Upper lobe of left lung (tissue), 6 donors: ENCODE results near the gene PAFAH1B1. TPM values are rescaled to one million over a fixed set of nuclear protein-coding genes. Genes with fewer than 3 reads are reported as not detected.

ENCODE experiments used
- ATAC-seq, 2 donors: fragments of 200-7000 bp; cut with Tn5 transposase; one replicate each; pipeline ENCODE4 v1.9.1; 2022; ENCODE audit warnings: mild to moderate bottlenecking in 2 of 2, moderate library complexity in 2 of 2; ENCODE audit not compliant: low FRiP score in 2 of 2
- DNase-seq, 2 donors: peaks; one replicate each; pipeline ENCODE4 v3.0.0-alpha.2; 2019 to 2020
- H3K27ac ChIP-seq, 4 donors: fragments of 200-600 bp; sonication (generic); one replicate each; pipeline ENCODE4 v1.5.1; 2016 to 2019
- H3K27me3 ChIP-seq, 4 donors: fragments of 200-600 bp; sonication (generic); one replicate each; pipeline ENCODE4 v1.5.1; 2017 to 2019
- H3K36me3 ChIP-seq, 4 donors: fragments of 200-600 bp; sonication (generic); one replicate each; pipeline ENCODE4 v1.5.1; 2016 to 2019
- H3K4me1 ChIP-seq, 4 donors: fragments of 200-600 bp; sonication (generic); one replicate each; pipeline ENCODE4 v1.5.1; 2018 to 2019
- H3K4me3 ChIP-seq, 4 donors: fragments of 200-600 bp; sonication (generic); one replicate each; pipeline ENCODE4 v1.5.1; 2017 to 2019; ENCODE audit warnings: mild to moderate bottlenecking in 2 of 4, moderate library complexity in 1 of 4
- H3K9me3 ChIP-seq, 4 donors: fragments of 200-600 bp; sonication (generic); one replicate each; pipeline ENCODE4 v1.5.1; 2018 to 2019
- CTCF ChIP-seq, 6 experiments: fragments of 450-650 bp in 4 of 6; fragments of 200-600 bp in 2 of 6; sonication (generic) in 2 of 6; IDR thresholded peaks; one replicate each; pipeline ENCODE4 v1.5.1; 2016 to 2019; ENCODE audit warnings: antibody characterized with exemption in 6 of 6
- EP300 ChIP-seq, 4 donors: sonication (generic); formaldehyde crosslinking; IDR thresholded peaks; one replicate each; pipeline ENCODE4 v1.5.1; 2017; ENCODE audit warnings: antibody characterized with exemption in 4 of 4, control low read depth in 2 of 4
- POLR2A ChIP-seq, 4 donors: fragments of 450-650 bp; IDR thresholded peaks; one replicate each; pipeline ENCODE4 v1.5.1; 2016 to 2017; ENCODE audit warnings: antibody characterized with exemption in 4 of 4, mild to moderate bottlenecking in 2 of 4
- POLR2AphosphoS5 ChIP-seq, 2 donors: sonication (generic); formaldehyde crosslinking; IDR thresholded peaks; one replicate each; pipeline ENCODE4 v1.5.1; 2017; ENCODE audit warnings: antibody characterized with exemption in 2 of 2
- WGBS, 2 donors: methylation state at CpG; one replicate each; pipeline ENCODE4 v1.1.5; 2017 to 2018; 5-methylcytosine and 5-hydroxymethylcytosine counted together
- total RNA-seq, 6 donors: library from RNA; depleted of rRNA in 4 of 6; stranded (reverse); fragments of >200 nt in 4 of 6; gene quantifications; one replicate each; pipeline versions ENCODE4 v1.1.0 to v1.2.1, GENCODE V29; 2016 to 2021
- donor health status: DM: no; HTN: no; CAD: no; lungs with moderate emphysema.
- donor health status: DM: no; HTN: yes; CAD: no; lungs with severe emphysema.

PAFAH1B1 gene
- total RNA-seq, 6 donors from 2014 or later: 81.7 to 258 (median 114) TPM

DNA sequence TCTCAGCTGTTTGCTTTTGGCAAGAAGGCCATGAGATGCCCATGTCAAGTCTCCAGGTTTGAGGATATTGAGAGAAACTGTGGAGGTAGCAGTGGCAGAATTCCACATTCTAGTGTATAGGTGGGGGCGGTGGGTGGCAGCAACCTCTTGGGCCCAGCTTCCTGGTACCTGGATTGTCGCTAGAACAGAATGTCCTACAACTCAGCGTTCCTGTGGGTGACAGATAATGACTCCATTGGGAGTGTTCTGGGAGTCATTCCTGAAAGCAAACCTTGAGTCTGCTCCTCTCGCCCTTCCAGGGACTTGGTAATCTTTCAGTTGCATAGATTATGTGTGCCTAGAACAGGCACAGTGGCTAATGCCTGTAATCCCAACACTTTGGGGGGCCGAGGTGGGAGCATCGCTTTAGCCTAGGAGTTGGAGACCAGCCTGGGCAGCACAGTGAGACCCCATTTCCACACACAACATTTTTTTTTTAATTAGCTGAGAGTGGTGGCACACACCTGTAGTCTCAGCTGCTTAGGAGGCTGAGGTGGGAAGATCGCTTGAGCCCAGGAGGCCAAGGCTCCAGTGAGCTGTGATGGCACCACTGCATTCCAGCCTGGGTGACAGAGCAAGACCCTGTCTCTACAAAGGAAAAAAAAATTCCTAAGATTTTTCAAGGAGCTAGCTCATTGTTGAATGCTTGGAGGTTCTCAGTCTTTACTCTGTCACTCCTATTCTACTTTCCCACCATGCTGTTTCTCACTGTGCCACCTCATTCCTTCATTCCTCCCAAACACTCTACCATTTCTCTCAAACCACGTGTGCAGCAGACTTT, 43.9 kb upstream of the PAFAH1B1 start:
- Histone ChIP-seq H3K36me3 (no peaks in the 10 kb centered on the region), H3K4me1 (peaks cover 0 to 14% (median 5%) of the 10 kb centered on the region in 4 donors), H3K27ac (peak overlapping the region in 2 of 4 donors; percentile 9 to 63), H3K4me3 (no peak overlapping the region), H3K27me3 (no peaks in the 10 kb centered on the region), H3K9me3 (no peaks in the 10 kb centered on the region)
- TF ChIP-seq POLR2AphosphoS5 (IDR thresholded peaks at IDR 0.05): peak in 1 of 2 donors; percentile 27
- no peak for TF ChIP-seq POLR2A (IDR thresholded peaks at IDR 0.05)
- no peak for TF ChIP-seq CTCF (IDR thresholded peaks at IDR 0.05)
- peak in 2 of 4 donors; percentile 68 to 91 for TF ChIP-seq EP300 (IDR thresholded peaks at IDR 0.05)
- ATAC-seq (no peak), DNase-seq (peak in 1 of 2 donors; percentile 43)
- 80 to 83% methylated on average over 8 of the region's 8 CpGs for WGBS, 2 donors

GRCh38 chr17:2551493-2551892, 42.0 kb upstream of the PAFAH1B1 start:
- DNase-seq: no peak
- H3K4me3 ChIP-seq: no peak overlapping the region
- WGBS, 2 donors: 44 to 49% methylated on average over 10 of the region's 10 CpGs

GRCh38 chr17:2551928-2552327, 41.5 kb upstream of the PAFAH1B1 start:
- Histone ChIP-seq H3K27me3 (no peaks in the 10 kb centered on the region), H3K27ac (no peak overlapping the region), H3K36me3 (no peaks in the 10 kb centered on the region), H3K4me3 (no peak overlapping the region), H3K4me1 (peaks cover 0 to 9% (median 3%) of the 10 kb centered on the region in 4 donors), H3K9me3 (no peaks in the 10 kb centered on the region)
- 51 to 63% methylated on average over 9 of the region's 9 CpGs for WGBS, 2 donors
- ATAC-seq: no peak
- TF ChIP-seq CTCF (IDR thresholded peaks at IDR 0.05): no peak
- no peak for TF ChIP-seq POLR2AphosphoS5 (IDR thresholded peaks at IDR 0.05)
- TF ChIP-seq POLR2A (IDR thresholded peaks at IDR 0.05): no peak
- no peak for TF ChIP-seq EP300 (IDR thresholded peaks at IDR 0.05)
- DNase-seq: no peak

More at GRCh38 chr17:2551493-2551892, 42.0 kb upstream of the PAFAH1B1 start:
- no peak for ATAC-seq
- no peaks in the 10 kb centered on the region for H3K9me3 ChIP-seq
- no peaks in the 10 kb centered on the region for H3K27me3 ChIP-seq
- no peak for TF ChIP-seq CTCF (IDR thresholded peaks at IDR 0.05)
- no peak for TF ChIP-seq POLR2A (IDR thresholded peaks at IDR 0.05)
- TF ChIP-seq EP300 (IDR thresholded peaks at IDR 0.05): no peak
- TF ChIP-seq POLR2AphosphoS5 (IDR thresholded peaks at IDR 0.05): no peak
- H3K4me1 ChIP-seq: peaks cover 0 to 9% (median 3%) of the 10 kb centered on the region in 4 donors
- no peak overlapping the region for H3K27ac ChIP-seq
- no peaks in the 10 kb centered on the region for H3K36me3 ChIP-seq

GRCh38 chr17:2560658-2561057, 32.8 kb upstream of the PAFAH1B1 start:
- no peak overlapping the region for H3K27ac ChIP-seq
- no peaks in the 10 kb centered on the region for H3K36me3 ChIP-seq
- peaks cover 0 to 8% (median 0%) of the 10 kb centered on the region in 4 donors for H3K9me3 ChIP-seq
- no peak overlapping the region for H3K4me3 ChIP-seq
- WGBS, 2 donors: 65 to 82% methylated on average over 5 of the region's 5 CpGs
- H3K27me3 ChIP-seq: no peaks in the 10 kb centered on the region
- no peak for ATAC-seq
- TF ChIP-seq EP300 (IDR thresholded peaks at IDR 0.05): no peak
- TF ChIP-seq POLR2A (IDR thresholded peaks at IDR 0.05): no peak
- no peak for TF ChIP-seq CTCF (IDR thresholded peaks at IDR 0.05)
- no peak for TF ChIP-seq POLR2AphosphoS5 (IDR thresholded peaks at IDR 0.05)
- peaks cover 0 to 7% (median 2%) of the 10 kb centered on the region in 4 donors for H3K4me1 ChIP-seq
- DNase-seq: no peak
